GM23338 (cell line): ENCODE data around the gene PNPO. TPM values are rescaled to one million over a fixed set of nuclear protein-coding genes. Genes with fewer than 3 reads are reported as not detected.

Source experiments
- ATAC-seq: fragments of 200-7000 bp; cut with Tn5 transposase; 3 replicates; pipeline ENCODE4 v1.9.1; 2020
- DNase-seq: peaks from one replicate; pipeline ENCODE4 v3.0.0-alpha.2; 2015; ENCODE audit warnings: low spot score
- H2AFZ ChIP-seq: fragments of 200-600 bp; sonication (generic); 2 replicates; pipeline ENCODE4 v1.8.0; 2016; ENCODE audit warnings: antibody characterized with exemption, mild to moderate bottlenecking, moderate library complexity
- H3F3A ChIP-seq: fragments of 200-600 bp; sonication (generic); replicated peaks from 2 replicates; pipeline ENCODE4 v1.8.0; 2017; ENCODE audit warnings: antibody characterized with exemption, mixed run types, low read depth
- H3K27ac ChIP-seq: fragments of 200-600 bp; sonication (generic); 2 replicates; pipeline ENCODE4 v1.6.1; 2016; ENCODE audit warnings: low read depth
- H3K27me3 ChIP-seq: fragments of 200-600 bp; sonication (generic); 2 replicates; pipeline ENCODE4 v1.8.0; 2016; ENCODE audit warnings: mild to moderate bottlenecking, mixed run types, moderate library complexity; ENCODE audit not compliant: insufficient read depth
- H3K36me3 ChIP-seq: fragments of 200-600 bp; sonication (generic); 2 replicates; pipeline ENCODE4 v1.8.0; 2016; ENCODE audit warnings: mild to moderate bottlenecking; ENCODE audit not compliant: insufficient read depth
- H3K4me1 ChIP-seq: fragments of 200-600 bp; sonication (generic); 2 replicates; pipeline ENCODE4 v1.8.0; 2016; ENCODE audit warnings: mild to moderate bottlenecking, moderate library complexity; ENCODE audit not compliant: insufficient read depth
- H3K4me2 ChIP-seq: fragments of 200-600 bp; sonication (generic); 2 replicates; pipeline ENCODE4 v1.7.1; 2017; ENCODE audit warnings: mixed run types
- H3K4me3 ChIP-seq: fragments of 200-600 bp; sonication (generic); 2 replicates; pipeline ENCODE4 v1.6.1; 2016; ENCODE audit warnings: mixed run types
- H3K79me2 ChIP-seq: fragments of 200-600 bp; sonication (generic); replicated peaks from 2 replicates; pipeline ENCODE4 v1.8.0; 2017; ENCODE audit warnings: mild to moderate bottlenecking; ENCODE audit not compliant: insufficient read depth
- H3K9me2 ChIP-seq: fragments of 200-600 bp; sonication (generic); 2 replicates; pipeline ENCODE4 v1.8.0; 2017; ENCODE audit not compliant: insufficient read depth
- H4K20me1 ChIP-seq: fragments of 200-600 bp; sonication (generic); replicated peaks from 2 replicates; pipeline ENCODE4 v1.8.0; 2017; ENCODE audit warnings: mild to moderate bottlenecking; ENCODE audit not compliant: insufficient read depth
- H3K27ac Mint-ChIP-seq: 2 replicates; pipeline ENCODE4 v1.8.0; 2020; ENCODE audit warnings: inconsistent platforms, mild to moderate bottlenecking, moderate library complexity, mixed read lengths
- H3K27me3 Mint-ChIP-seq: 3 replicates; pipeline ENCODE4 v1.8.0; 2022; ENCODE audit warnings: low read depth, mild to moderate bottlenecking, moderate library complexity, mixed read lengths, inconsistent platforms; ENCODE audit not compliant: insufficient read depth, poor library complexity
- H3K36me3 Mint-ChIP-seq: 3 replicates; pipeline ENCODE4 v1.8.0; 2021; ENCODE audit warnings: low read depth, mild to moderate bottlenecking, inconsistent platforms, moderate library complexity, mixed read lengths
- H3K4me1 Mint-ChIP-seq: 3 replicates; pipeline ENCODE4 v1.8.0; 2020; ENCODE audit warnings: mild to moderate bottlenecking, inconsistent platforms, mixed read lengths
- H3K4me3 Mint-ChIP-seq: 3 replicates; pipeline ENCODE4 v1.8.0; 2021; ENCODE audit warnings: moderate library complexity, mild to moderate bottlenecking, inconsistent platforms, mixed read lengths
- H3K9me3 Mint-ChIP-seq: 3 replicates; pipeline ENCODE4 v1.8.0; 2020; ENCODE audit warnings: moderate library complexity, mild to moderate bottlenecking, inconsistent platforms, mixed read lengths
- CREB1 ChIP-seq: fragments of 250-450 bp; sonication (Bioruptor Pico); IDR thresholded peaks from 2 replicates; pipeline ENCODE4 v1.5.0; 2020; ENCODE audit warnings: low read depth, mild to moderate bottlenecking, moderate library complexity
- EZH2 ChIP-seq: fragments of 200-600 bp; sonication (generic); IDR thresholded peaks from one replicate; pipeline ENCODE4 v1.8.0; 2017; ENCODE audit warnings: antibody characterized with exemption, mild to moderate bottlenecking, low read depth; ENCODE audit not compliant: unreplicated experiment
- EZH2phosphoT487 ChIP-seq: fragments of 200-600 bp; sonication (generic); IDR thresholded peaks from one replicate; pipeline ENCODE4 v1.8.1; 2018; ENCODE audit warnings: antibody characterized with exemption; ENCODE audit not compliant: unreplicated experiment
- JUNB ChIP-seq: IDR thresholded peaks from one replicate; pipeline ENCODE4 v1.6.1; 2016; ENCODE audit warnings: antibody characterized with exemption; ENCODE audit not compliant: unreplicated experiment
- NANOG ChIP-seq: IDR thresholded peaks from 2 replicates; pipeline ENCODE4 v1.6.1; 2016; ENCODE audit warnings: antibody characterized with exemption, borderline replicate concordance
- POLR2AphosphoS5 ChIP-seq: IDR thresholded peaks from 2 replicates; pipeline ENCODE4 v1.6.1; 2016; ENCODE audit warnings: antibody characterized with exemption, low read depth
- STAT1 ChIP-seq: IDR thresholded peaks from one replicate; pipeline ENCODE4 v1.6.1; 2016; ENCODE audit warnings: antibody characterized with exemption; ENCODE audit not compliant: unreplicated experiment
- ZNF114 ChIP-seq: fragments of 250-450 bp; sonication (Bioruptor Pico); IDR thresholded peaks from 2 replicates; pipeline ENCODE4 v1.5.0; 2020; ENCODE audit warnings: mild to moderate bottlenecking, moderate library complexity
- ZNF331 ChIP-seq: fragments of 250-450 bp; sonication (Bioruptor Pico); IDR thresholded peaks from 2 replicates; pipeline ENCODE4 v1.5.0; 2020; ENCODE audit warnings: low read depth, mild to moderate bottlenecking, moderate library complexity
- polyA plus RNA-seq: library from polyadenylated mRNA; unstranded; fragments of >200 nt; fragmentation: Nextera tagmentation; extraction: Ambion mirVana; gene quantifications from 2 replicates; pipeline ENCODE4 v1.2.1, GENCODE V29; 2016
- total RNA-seq: library from RNA; depleted of rRNA; stranded (reverse); fragments of >200 nt; shearing (Covaris generic); gene quantifications from 2 replicates; pipeline ENCODE4 v1.2.3, GENCODE V29; 2014
- TF ChIP-seq, protein P1 (sequence below): IDR thresholded peaks from 2 replicates; pipeline ENCODE4 v1.6.1; 2016; ENCODE audit warnings: antibody characterized with exemption
- TF ChIP-seq, protein P2 (sequence below): fragments of 250-450 bp; sonication (Bioruptor Pico); IDR thresholded peaks from 2 replicates; pipeline ENCODE4 v1.5.0; 2020; ENCODE audit warnings: mild to moderate bottlenecking, moderate library complexity
- TF ChIP-seq, protein P3 (sequence below): IDR thresholded peaks from one replicate; pipeline ENCODE4 v1.6.1; 2018; ENCODE audit warnings: antibody characterized with exemption; ENCODE audit not compliant: unreplicated experiment
- TF ChIP-seq, protein P4 (sequence below), 2 experiments: fragments of 200-600 bp in 1 of 2; sonication (generic) in 1 of 2; conservative IDR thresholded peaks; 2 replicates each; pipeline versions ENCODE4 v1.5.1 to v1.6.1; 2016 to 2017; ENCODE audit warnings: antibody characterized with exemption in 2 of 2, low read depth in 2 of 2, mild to moderate bottlenecking in 2 of 2, moderate library complexity in 1 of 2

PNPO gene
- total and polyA plus RNA-seq, 2 experiments from 2014 or later = 5.0 to 12.7 TPM

DNA sequence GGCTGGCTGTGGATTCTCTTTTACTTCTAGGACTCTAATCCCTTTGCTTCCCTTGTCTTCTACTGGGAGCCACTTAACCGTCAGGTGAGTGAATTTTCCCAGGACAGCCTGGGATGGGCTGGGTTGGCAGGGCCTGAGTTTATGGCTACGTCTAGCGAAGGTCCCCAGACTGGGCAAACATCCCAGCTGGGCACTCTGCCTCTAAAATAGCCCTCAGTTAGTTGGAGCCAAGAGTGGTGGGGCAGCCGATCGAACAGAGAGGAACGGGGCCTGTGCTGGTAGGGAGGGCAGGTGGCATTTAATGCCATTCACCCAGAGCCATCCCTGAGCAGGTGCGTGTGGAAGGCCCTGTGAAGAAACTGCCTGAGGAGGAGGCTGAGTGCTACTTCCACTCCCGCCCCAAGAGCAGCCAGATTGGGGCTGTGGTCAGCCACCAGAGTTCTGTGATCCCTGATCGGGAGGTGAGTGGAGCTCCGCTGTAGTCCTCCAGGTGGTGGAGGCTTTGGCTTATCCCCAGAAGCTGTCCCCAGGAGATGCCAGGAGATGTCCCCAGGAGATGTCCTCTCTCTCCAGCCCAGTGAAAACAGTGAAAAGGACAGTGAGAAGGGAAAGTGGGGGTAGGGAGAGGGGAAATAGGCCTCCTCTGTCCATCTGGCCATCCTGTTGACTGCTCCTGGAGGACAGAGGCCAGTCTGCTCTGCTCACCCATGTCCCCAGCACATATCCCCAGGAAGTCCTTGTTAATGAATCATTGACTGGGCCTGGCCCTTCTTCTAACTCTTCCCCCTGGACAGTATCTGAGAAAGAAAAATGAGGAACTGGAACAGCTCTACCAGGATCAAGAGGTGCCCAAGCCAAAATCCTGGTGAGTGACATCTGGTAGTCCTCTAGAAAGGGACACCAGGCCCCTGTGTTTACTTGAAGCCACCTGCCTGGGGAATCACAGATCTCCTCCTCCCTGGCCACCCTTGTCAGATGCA is 4.4 kb downstream of the PNPO start:
- Mint-ChIP-seq H3K4me3 (no peak overlapping the region), H3K27ac (no peak overlapping the region), H3K27me3 (peaks cover 23% of the 10 kb centered on the region), H3K4me1 (peaks cover 24% of the 10 kb centered on the region), H3K9me3 (peaks cover 5% of the 10 kb centered on the region; the same call in 2 of the 3 replicates), H3K36me3 (peaks cover 11% of the 10 kb centered on the region; the same call in 2 of the 3 replicates)
- H3F3A ChIP-seq = peaks cover 2% of the 10 kb centered on the region; the same call in 1 of the 2 replicates
- no peak for TF ChIP-seq EZH2phosphoT487
- TF ChIP-seq, protein P1, sequence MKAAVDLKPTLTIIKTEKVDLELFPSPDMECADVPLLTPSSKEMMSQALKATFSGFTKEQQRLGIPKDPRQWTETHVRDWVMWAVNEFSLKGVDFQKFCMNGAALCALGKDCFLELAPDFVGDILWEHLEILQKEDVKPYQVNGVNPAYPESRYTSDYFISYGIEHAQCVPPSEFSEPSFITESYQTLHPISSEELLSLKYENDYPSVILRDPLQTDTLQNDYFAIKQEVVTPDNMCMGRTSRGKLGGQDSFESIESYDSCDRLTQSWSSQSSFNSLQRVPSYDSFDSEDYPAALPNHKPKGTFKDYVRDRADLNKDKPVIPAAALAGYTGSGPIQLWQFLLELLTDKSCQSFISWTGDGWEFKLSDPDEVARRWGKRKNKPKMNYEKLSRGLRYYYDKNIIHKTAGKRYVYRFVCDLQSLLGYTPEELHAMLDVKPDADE = no peak
- TF ChIP-seq NANOG = no peak
- TF ChIP-seq, protein P2, sequence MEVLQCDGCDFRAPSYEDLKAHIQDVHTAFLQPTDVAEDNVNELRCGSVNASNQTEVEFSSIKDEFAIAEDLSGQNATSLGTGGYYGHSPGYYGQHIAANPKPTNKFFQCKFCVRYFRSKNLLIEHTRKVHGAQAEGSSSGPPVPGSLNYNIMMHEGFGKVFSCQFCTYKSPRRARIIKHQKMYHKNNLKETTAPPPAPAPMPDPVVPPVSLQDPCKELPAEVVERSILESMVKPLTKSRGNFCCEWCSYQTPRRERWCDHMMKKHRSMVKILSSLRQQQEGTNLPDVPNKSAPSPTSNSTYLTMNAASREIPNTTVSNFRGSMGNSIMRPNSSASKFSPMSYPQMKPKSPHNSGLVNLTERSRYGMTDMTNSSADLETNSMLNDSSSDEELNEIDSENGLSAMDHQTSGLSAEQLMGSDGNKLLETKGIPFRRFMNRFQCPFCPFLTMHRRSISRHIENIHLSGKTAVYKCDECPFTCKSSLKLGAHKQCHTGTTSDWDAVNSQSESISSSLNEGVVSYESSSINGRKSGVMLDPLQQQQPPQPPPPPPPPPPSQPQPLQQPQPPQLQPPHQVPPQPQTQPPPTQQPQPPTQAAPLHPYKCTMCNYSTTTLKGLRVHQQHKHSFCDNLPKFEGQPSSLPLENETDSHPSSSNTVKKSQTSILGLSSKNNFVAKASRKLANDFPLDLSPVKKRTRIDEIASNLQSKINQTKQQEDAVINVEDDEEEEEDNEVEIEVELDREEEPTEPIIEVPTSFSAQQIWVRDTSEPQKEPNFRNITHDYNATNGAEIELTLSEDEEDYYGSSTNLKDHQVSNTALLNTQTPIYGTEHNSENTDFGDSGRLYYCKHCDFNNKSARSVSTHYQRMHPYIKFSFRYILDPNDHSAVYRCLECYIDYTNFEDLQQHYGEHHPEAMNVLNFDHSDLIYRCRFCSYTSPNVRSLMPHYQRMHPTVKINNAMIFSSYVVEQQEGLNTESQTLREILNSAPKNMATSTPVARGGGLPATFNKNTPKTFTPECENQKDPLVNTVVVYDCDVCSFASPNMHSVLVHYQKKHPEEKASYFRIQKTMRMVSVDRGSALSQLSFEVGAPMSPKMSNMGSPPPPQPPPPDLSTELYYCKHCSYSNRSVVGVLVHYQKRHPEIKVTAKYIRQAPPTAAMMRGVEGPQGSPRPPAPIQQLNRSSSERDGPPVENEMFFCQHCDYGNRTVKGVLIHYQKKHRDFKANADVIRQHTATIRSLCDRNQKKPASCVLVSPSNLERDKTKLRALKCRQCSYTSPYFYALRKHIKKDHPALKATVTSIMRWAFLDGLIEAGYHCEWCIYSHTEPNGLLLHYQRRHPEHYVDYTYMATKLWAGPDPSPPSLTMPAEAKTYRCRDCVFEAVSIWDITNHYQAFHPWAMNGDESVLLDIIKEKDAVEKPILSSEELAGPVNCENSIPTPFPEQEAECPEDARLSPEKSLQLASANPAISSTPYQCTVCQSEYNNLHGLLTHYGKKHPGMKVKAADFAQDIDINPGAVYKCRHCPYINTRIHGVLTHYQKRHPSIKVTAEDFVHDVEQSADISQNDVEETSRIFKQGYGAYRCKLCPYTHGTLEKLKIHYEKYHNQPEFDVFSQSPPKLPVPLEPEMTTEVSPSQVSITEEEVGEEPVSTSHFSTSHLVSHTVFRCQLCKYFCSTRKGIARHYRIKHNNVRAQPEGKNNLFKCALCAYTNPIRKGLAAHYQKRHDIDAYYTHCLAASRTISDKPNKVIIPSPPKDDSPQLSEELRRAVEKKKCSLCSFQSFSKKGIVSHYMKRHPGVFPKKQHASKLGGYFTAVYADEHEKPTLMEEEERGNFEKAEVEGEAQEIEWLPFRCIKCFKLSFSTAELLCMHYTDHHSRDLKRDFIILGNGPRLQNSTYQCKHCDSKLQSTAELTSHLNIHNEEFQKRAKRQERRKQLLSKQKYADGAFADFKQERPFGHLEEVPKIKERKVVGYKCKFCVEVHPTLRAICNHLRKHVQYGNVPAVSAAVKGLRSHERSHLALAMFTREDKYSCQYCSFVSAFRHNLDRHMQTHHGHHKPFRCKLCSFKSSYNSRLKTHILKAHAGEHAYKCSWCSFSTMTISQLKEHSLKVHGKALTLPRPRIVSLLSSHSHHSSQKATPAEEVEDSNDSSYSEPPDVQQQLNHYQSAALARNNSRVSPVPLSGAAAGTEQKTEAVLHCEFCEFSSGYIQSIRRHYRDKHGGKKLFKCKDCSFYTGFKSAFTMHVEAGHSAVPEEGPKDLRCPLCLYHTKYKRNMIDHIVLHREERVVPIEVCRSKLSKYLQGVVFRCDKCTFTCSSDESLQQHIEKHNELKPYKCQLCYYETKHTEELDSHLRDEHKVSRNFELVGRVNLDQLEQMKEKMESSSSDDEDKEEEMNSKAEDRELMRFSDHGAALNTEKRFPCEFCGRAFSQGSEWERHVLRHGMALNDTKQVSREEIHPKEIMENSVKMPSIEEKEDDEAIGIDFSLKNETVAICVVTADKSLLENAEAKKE (CRISPR knock-in tag) = no peak
- TF ChIP-seq, protein P3, sequence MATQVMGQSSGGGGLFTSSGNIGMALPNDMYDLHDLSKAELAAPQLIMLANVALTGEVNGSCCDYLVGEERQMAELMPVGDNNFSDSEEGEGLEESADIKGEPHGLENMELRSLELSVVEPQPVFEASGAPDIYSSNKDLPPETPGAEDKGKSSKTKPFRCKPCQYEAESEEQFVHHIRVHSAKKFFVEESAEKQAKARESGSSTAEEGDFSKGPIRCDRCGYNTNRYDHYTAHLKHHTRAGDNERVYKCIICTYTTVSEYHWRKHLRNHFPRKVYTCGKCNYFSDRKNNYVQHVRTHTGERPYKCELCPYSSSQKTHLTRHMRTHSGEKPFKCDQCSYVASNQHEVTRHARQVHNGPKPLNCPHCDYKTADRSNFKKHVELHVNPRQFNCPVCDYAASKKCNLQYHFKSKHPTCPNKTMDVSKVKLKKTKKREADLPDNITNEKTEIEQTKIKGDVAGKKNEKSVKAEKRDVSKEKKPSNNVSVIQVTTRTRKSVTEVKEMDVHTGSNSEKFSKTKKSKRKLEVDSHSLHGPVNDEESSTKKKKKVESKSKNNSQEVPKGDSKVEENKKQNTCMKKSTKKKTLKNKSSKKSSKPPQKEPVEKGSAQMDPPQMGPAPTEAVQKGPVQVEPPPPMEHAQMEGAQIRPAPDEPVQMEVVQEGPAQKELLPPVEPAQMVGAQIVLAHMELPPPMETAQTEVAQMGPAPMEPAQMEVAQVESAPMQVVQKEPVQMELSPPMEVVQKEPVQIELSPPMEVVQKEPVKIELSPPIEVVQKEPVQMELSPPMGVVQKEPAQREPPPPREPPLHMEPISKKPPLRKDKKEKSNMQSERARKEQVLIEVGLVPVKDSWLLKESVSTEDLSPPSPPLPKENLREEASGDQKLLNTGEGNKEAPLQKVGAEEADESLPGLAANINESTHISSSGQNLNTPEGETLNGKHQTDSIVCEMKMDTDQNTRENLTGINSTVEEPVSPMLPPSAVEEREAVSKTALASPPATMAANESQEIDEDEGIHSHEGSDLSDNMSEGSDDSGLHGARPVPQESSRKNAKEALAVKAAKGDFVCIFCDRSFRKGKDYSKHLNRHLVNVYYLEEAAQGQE = no peak
- TF ChIP-seq ZNF114 (CRISPR knock-in tag) = no peak
- TF ChIP-seq STAT1 = no peak
- TF ChIP-seq CREB1 (CRISPR knock-in tag) = no peak
- no peak for TF ChIP-seq JUNB
- TF ChIP-seq EZH2 = no peak
- no peak for TF ChIP-seq ZNF331 (CRISPR knock-in tag)
- no peak for TF ChIP-seq POLR2AphosphoS5
- TF ChIP-seq, protein P4, sequence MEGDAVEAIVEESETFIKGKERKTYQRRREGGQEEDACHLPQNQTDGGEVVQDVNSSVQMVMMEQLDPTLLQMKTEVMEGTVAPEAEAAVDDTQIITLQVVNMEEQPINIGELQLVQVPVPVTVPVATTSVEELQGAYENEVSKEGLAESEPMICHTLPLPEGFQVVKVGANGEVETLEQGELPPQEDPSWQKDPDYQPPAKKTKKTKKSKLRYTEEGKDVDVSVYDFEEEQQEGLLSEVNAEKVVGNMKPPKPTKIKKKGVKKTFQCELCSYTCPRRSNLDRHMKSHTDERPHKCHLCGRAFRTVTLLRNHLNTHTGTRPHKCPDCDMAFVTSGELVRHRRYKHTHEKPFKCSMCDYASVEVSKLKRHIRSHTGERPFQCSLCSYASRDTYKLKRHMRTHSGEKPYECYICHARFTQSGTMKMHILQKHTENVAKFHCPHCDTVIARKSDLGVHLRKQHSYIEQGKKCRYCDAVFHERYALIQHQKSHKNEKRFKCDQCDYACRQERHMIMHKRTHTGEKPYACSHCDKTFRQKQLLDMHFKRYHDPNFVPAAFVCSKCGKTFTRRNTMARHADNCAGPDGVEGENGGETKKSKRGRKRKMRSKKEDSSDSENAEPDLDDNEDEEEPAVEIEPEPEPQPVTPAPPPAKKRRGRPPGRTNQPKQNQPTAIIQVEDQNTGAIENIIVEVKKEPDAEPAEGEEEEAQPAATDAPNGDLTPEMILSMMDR (conservative IDR thresholded peaks at IDR 0.05; ENCODE audit: low read depth in 2 of 2) = no peak
- H3K4me1 ChIP-seq = peaks cover 14% of the 10 kb centered on the region; the same call in 1 of the 2 replicates
- peaks cover 2% of the 10 kb centered on the region; the same call in 1 of the 2 replicates for H3K9me2 ChIP-seq
- no peak overlapping the region for H2AFZ ChIP-seq
- no peak overlapping the region for H3K4me2 ChIP-seq
- H3K79me2 ChIP-seq = no peaks in the 10 kb centered on the region
- no peak for DNase-seq
- no peaks in the 10 kb centered on the region for H4K20me1 ChIP-seq
- no peak overlapping the region for H3K4me3 ChIP-seq
- no peak overlapping the region for H3K27ac ChIP-seq
- no peak for ATAC-seq
- peaks cover 7% of the 10 kb centered on the region for H3K27me3 ChIP-seq
- no peaks in the 10 kb centered on the region for H3K36me3 ChIP-seq
